Osteoblast (primary cell): ENCODE data around the gene COL23A1. TPM values are rescaled to one million over a fixed set of nuclear protein-coding genes. Genes with fewer than 3 reads are reported as not detected.

ENCODE experiments used
- DNase-seq: peaks from one replicate; pipeline ENCODE4 v3.0.0; 2011; ENCODE audit warnings: low spot score, mixed read lengths; ENCODE audit not compliant: insufficient read length; ENCODE audit errors: missing footprints
- H2AFZ ChIP-seq: 2 replicates; pipeline ENCODE4 v1.6.0; 2011; ENCODE audit warnings: mild to moderate bottlenecking, low read length
- H3K27ac ChIP-seq: 2 replicates; pipeline ENCODE4 v1.5.1; 2011; ENCODE audit warnings: mild to moderate bottlenecking, low read depth, low read length, moderate library complexity
- H3K27me3 ChIP-seq: 2 replicates; pipeline ENCODE4 v1.6.0; 2012; ENCODE audit warnings: mild to moderate bottlenecking, control low read depth, inconsistent platforms, low read length, moderate library complexity; ENCODE audit not compliant: insufficient read depth
- H3K36me3 ChIP-seq: 2 replicates; pipeline ENCODE4 v1.5.1; 2011; ENCODE audit warnings: mild to moderate bottlenecking, low read length, control low read depth, moderate library complexity; ENCODE audit not compliant: insufficient read depth
- H3K4me1 ChIP-seq: 2 replicates; pipeline ENCODE4 v1.5.1; 2011; ENCODE audit warnings: mild to moderate bottlenecking, low read length, control low read depth, moderate library complexity; ENCODE audit not compliant: insufficient read depth
- H3K4me2 ChIP-seq: 2 replicates; pipeline ENCODE4 v1.6.0; 2011; ENCODE audit warnings: mild to moderate bottlenecking, low read length; ENCODE audit not compliant: insufficient read depth
- H3K4me3 ChIP-seq: fragments of 200-600 bp; sonication (generic); 3 replicates; pipeline ENCODE4 v1.5.1; 2012; ENCODE audit warnings: mild to moderate bottlenecking, low read length, inconsistent platforms; ENCODE audit not compliant: insufficient read depth
- H3K79me2 ChIP-seq: 2 replicates; pipeline ENCODE4 v1.6.0; 2012; ENCODE audit warnings: mild to moderate bottlenecking, low read length, control low read depth, inconsistent platforms; ENCODE audit not compliant: insufficient read depth
- H3K9me3 ChIP-seq: 2 replicates; pipeline ENCODE4 v1.5.1; 2011; ENCODE audit warnings: low read depth, low read length, control low read depth
- H4K20me1 ChIP-seq: 2 replicates; pipeline ENCODE4 v1.6.0; 2012; ENCODE audit warnings: mild to moderate bottlenecking, low read length, control low read depth; ENCODE audit not compliant: insufficient read depth
- total RNA-seq: library from RNA; depleted of rRNA; stranded (reverse); fragments of >200 nt; gene quantifications from 2 replicates; pipeline ENCODE4 v1.2.3, GENCODE V29; 2012
- TF ChIP-seq, protein P1 (sequence below): IDR thresholded peaks from 2 replicates; pipeline ENCODE4 v1.5.1; 2011; ENCODE audit warnings: mild to moderate bottlenecking, low read depth, low read length, moderate library complexity; ENCODE audit errors: extremely low read depth

COL23A1 gene
- total RNA-seq, 1 donor, result under 0.01 TPM

DNA sequence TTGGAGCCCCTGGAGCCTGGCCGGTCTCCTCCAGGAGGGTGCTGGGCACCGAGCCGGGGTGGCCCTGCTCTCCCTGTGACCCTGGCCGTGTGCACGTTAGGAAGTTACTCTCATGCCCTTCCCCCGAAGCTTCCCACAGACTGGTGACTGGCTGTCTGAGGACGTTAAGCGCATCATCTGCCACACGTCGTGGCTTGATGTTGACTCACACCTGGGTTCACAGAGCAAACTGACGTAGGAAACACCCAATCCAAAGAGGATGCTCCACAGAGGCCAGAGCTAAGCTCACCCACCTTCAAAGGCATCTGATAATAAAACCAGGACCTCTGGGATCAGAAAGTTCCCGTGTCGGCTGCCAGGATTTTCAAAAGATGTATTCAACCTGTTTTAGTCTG lies 204.7 kb downstream of the COL23A1 start:
- TF ChIP-seq, protein P1, sequence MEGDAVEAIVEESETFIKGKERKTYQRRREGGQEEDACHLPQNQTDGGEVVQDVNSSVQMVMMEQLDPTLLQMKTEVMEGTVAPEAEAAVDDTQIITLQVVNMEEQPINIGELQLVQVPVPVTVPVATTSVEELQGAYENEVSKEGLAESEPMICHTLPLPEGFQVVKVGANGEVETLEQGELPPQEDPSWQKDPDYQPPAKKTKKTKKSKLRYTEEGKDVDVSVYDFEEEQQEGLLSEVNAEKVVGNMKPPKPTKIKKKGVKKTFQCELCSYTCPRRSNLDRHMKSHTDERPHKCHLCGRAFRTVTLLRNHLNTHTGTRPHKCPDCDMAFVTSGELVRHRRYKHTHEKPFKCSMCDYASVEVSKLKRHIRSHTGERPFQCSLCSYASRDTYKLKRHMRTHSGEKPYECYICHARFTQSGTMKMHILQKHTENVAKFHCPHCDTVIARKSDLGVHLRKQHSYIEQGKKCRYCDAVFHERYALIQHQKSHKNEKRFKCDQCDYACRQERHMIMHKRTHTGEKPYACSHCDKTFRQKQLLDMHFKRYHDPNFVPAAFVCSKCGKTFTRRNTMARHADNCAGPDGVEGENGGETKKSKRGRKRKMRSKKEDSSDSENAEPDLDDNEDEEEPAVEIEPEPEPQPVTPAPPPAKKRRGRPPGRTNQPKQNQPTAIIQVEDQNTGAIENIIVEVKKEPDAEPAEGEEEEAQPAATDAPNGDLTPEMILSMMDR, result no peak
- H2AFZ ChIP-seq, result no peak overlapping the region
- H3K9me3 ChIP-seq, result no peaks in the 10 kb centered on the region
- H3K27ac ChIP-seq, result no peak overlapping the region
- DNase-seq, result peak; percentile 82
- no peaks in the 10 kb centered on the region for H3K4me1 ChIP-seq
- no peaks in the 10 kb centered on the region for H3K27me3 ChIP-seq
- no peaks in the 10 kb centered on the region for H3K36me3 ChIP-seq
- H4K20me1 ChIP-seq, result no peaks in the 10 kb centered on the region
- no peak overlapping the region for H3K4me2 ChIP-seq
- no peaks in the 10 kb centered on the region for H3K79me2 ChIP-seq
- H3K4me3 ChIP-seq, result no peak overlapping the region

DNA sequence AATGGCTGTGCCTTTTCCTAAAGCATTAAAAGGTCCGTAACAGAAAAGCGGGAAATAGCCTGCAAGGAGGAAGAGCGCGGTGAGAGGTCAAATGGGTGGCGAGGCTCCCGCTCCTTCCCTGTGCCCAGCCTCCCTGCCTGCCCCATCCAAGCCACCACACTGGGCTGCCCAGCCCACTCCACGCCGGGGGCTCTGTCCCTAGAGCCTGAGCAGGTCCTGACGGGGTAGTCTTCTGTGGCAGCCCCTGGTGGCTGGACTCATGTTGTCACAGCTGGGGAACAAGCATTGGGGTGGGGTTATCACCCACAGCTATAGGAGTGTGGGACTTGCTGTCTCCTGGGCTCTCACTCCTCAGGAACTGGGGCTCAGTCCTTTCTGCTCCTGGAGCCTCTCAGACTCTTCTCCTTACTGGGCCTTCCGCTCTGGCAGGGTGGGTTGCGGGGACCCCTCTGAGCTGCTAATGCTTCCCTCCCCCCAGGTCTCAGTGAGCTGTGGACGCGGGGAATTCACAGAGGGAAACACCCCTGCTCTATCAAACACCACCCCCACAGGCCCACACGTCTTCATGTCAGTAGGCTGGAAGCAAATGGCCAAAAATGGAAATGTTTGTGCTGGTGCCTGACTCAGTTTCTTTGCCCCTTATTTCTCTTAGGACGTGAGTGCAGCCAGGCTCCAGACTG lies 205.2 kb downstream of the COL23A1 start:
- no peaks in the 10 kb centered on the region for H4K20me1 ChIP-seq
- H3K9me3 ChIP-seq, result no peaks in the 10 kb centered on the region
- no peaks in the 10 kb centered on the region for H3K27me3 ChIP-seq
- no peaks in the 10 kb centered on the region for H3K4me1 ChIP-seq
- no peak overlapping the region for H3K27ac ChIP-seq
- H3K4me3 ChIP-seq, result no peak overlapping the region
- H3K36me3 ChIP-seq, result no peaks in the 10 kb centered on the region
- peak; percentile 76 for DNase-seq
- H2AFZ ChIP-seq, result no peak overlapping the region
- H3K79me2 ChIP-seq, result no peaks in the 10 kb centered on the region
- H3K4me2 ChIP-seq, result no peak overlapping the region
- TF ChIP-seq, protein P1, result no peak

DNA sequence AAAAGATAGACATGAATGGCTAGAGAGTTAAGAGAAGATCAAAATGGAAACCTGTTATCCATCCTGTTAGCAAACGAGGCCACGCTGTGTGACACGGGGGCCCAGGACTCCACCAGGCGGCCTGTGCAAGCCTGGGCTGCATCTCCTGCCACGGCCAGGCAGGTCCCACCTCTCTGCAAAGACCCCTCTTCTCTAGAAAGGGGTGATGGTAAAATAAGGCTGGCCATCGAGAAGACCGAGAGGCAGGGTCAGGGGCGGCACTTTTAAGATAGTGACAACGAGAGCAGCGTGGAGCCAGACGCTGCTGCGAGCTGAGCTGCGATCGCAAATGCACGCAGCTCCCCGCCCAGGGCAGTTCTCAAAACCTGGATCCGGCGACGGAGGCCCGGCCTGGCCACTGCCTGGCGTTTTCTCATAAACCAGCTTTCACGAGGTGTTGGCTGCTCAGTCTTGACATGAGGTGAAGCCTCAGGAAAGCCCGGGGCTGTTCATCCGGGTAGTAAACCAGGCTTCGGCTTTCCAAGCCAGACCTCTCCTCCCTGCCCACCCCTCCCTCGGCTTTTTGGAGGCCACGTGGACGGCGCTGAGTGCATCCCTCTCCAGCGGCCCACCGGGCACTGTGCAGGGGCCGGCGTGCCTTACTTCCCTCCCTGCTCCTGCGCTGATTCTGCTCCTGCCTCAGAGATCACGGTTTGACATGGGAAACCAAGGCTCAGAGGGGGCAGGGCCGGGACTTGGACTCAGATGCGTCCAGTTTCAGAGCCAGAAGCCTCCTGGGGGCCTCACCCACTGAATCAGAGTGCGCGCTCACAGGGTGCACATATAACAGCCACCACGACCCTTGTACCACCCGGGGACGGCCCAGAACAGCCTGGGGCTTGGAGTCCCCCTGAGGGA lies 206.0 kb downstream of the COL23A1 start:
- no peaks in the 10 kb centered on the region for H3K79me2 ChIP-seq
- no peak overlapping the region for H2AFZ ChIP-seq
- DNase-seq, result peak; percentile 81
- H3K4me2 ChIP-seq, result no peak overlapping the region
- H3K27me3 ChIP-seq, result no peaks in the 10 kb centered on the region
- H3K27ac ChIP-seq, result no peak overlapping the region
- H3K9me3 ChIP-seq, result no peaks in the 10 kb centered on the region
- H3K4me1 ChIP-seq, result no peaks in the 10 kb centered on the region
- no peaks in the 10 kb centered on the region for H4K20me1 ChIP-seq
- H3K36me3 ChIP-seq, result no peaks in the 10 kb centered on the region
- H3K4me3 ChIP-seq, result no peak overlapping the region
- TF ChIP-seq, protein P1, result no peak

DNA sequence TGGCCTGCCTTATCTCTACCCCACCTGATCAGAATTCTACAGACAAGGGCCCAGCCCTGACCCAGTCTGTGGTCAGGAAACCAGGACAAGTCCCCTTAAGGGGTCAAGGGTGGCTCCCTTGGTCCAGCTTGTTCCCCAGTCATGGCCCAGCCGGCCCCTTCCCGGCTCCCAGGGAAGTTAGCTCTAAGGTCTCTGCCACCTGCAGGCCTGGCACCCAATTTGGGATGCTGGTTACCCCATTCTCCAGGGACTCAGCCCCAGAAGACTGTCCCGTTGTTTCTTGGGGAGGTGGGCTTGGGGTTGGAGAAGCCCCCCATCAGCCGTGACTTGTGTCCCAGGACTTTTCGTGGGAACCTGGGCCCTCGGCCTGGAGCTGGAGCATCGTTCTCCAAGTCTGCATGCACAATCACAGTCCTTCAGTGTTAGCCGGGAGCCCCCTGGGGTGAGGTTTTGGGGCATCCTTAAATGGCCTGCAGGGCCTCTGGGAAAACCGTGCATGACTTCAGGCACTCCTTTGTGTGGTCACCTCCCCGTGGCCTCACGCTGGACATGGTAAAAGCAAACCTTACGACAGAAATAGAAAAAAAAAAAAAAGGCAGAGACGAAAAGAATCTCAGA lies 206.8 kb downstream of the COL23A1 start:
- H3K4me1 ChIP-seq, result no peaks in the 10 kb centered on the region
- H3K27me3 ChIP-seq, result no peaks in the 10 kb centered on the region
- peak; percentile 71 for DNase-seq
- H3K9me3 ChIP-seq, result no peaks in the 10 kb centered on the region
- H3K4me3 ChIP-seq, result no peak overlapping the region
- no peaks in the 10 kb centered on the region for H3K36me3 ChIP-seq
- no peaks in the 10 kb centered on the region for H4K20me1 ChIP-seq
- no peaks in the 10 kb centered on the region for H3K79me2 ChIP-seq
- TF ChIP-seq, protein P1, result no peak
- no peak overlapping the region for H2AFZ ChIP-seq
- no peak overlapping the region for H3K4me2 ChIP-seq
- no peak overlapping the region for H3K27ac ChIP-seq
